ENCODE results near the gene IQGAP2.
"Not testable (repeated sequence)": the region's sequence is repeated elsewhere in the genome, so short reads cannot be mapped to it uniquely, and the experiment has no call there.

Gene IQGAP2

GRCh38 chr5:76723266-76723665 is 320.2 kb downstream of the IQGAP2 start:
- H3K9me3 ChIP-seq (ENCODE audit: low read length) = no peaks in the 10 kb centered on the region
- H3K27me3 ChIP-seq (ENCODE audit: control insufficient read depth in 1 of 2, insufficient read depth in 2 of 2, low read length in 2 of 2) = no peaks in the 10 kb centered on the region
- H3K9ac ChIP-seq (ENCODE audit: low read length) = no peak overlapping the region
- H3K4me3 ChIP-seq (ENCODE audit: low read depth in 1 of 2, low read length in 2 of 2) = no peak overlapping the region
- no peaks in the 10 kb centered on the region for H3K36me3 ChIP-seq (ENCODE audit: insufficient read depth, low read length)
- H3K4me1 ChIP-seq (ENCODE audit: insufficient read depth, low read length) = no peaks in the 10 kb centered on the region
- no peak overlapping the region for H3K27ac ChIP-seq (ENCODE audit: low read depth, low read length)

GRCh38 chr5:76723906-76724305 is 320.8 kb downstream of the IQGAP2 start:
- Histone ChIP-seq H3K27me3 (ENCODE audit: control insufficient read depth in 1 of 2, insufficient read depth in 2 of 2, low read length in 2 of 2) (no peaks in the 10 kb centered on the region), H3K9ac (ENCODE audit: low read length) (no peak overlapping the region), H3K4me3 (ENCODE audit: low read depth in 1 of 2, low read length in 2 of 2) (no peak overlapping the region), H3K36me3 (ENCODE audit: insufficient read depth, low read length) (no peaks in the 10 kb centered on the region), H3K9me3 (ENCODE audit: low read length) (no peaks in the 10 kb centered on the region), H3K27ac (ENCODE audit: low read depth, low read length) (no peak overlapping the region), H3K4me1 (ENCODE audit: insufficient read depth, low read length) (no peaks in the 10 kb centered on the region)

DNA sequence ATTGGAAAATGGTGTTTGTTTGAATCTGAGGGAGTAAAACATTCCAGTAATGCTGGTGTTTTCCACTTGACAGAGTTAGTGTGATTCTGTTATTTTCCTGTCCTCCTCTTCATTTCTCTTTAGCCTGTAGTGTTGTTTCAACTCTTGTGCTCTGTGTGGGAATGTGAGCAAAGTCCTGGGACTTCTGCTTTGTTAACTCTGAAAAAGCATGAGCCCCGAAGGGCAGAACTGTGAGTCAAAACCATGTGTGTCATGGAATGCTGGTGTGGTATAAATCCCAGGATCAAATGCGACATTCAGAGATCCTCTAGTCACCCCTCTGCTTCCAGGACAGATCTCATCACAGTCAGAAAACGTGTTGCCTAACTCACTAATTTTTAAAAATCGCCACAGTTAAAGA is 321.8 kb downstream of the IQGAP2 start:
- Histone ChIP-seq H3K27ac (ENCODE audit: low read depth, low read length) (no peak overlapping the region), H3K36me3 (ENCODE audit: insufficient read depth, low read length) (no peaks in the 10 kb centered on the region), H3K27me3 (ENCODE audit: control insufficient read depth in 1 of 2, insufficient read depth in 2 of 2, low read length in 2 of 2) (no peaks in the 10 kb centered on the region), H3K9me3 (ENCODE audit: low read length) (peaks cover under 1% of the 10 kb centered on the region), H3K4me3 (ENCODE audit: low read depth in 1 of 2, low read length in 2 of 2) (no peak overlapping the region), H3K4me1 (ENCODE audit: insufficient read depth, low read length) (no peaks in the 10 kb centered on the region), H3K9ac (ENCODE audit: low read length) (no peak overlapping the region)

- Histone ChIP-seq H3K27me3 (ENCODE audit: control insufficient read depth in 1 of 2, insufficient read depth in 2 of 2, low read length in 2 of 2) (no peaks in the 10 kb centered on the region), H3K9ac (ENCODE audit: low read length) (no peak overlapping the region), H3K4me1 (ENCODE audit: insufficient read depth, low read length) (no peaks in the 10 kb centered on the region), H3K9me3 (ENCODE audit: low read length) (peaks cover 8% of the 10 kb centered on the region), H3K4me3 (ENCODE audit: low read depth in 1 of 2, low read length in 2 of 2) (no peak overlapping the region), H3K36me3 (ENCODE audit: insufficient read depth, low read length) (no peaks in the 10 kb centered on the region), H3K27ac (ENCODE audit: low read depth, low read length) (no peak overlapping the region)
These were observed 325.9 kb downstream of the IQGAP2 start for GRCh38 chr5:76728965-76729364.

- Histone ChIP-seq H3K4me1 (ENCODE audit: insufficient read depth, low read length) (no peaks in the 10 kb centered on the region), H3K27ac (ENCODE audit: low read depth, low read length) (no peak overlapping the region), H3K9ac (ENCODE audit: low read length) (no peak overlapping the region), H3K36me3 (ENCODE audit: insufficient read depth, low read length) (no peaks in the 10 kb centered on the region), H3K27me3 (ENCODE audit: control insufficient read depth in 1 of 2, insufficient read depth in 2 of 2, low read length in 2 of 2) (no peaks in the 10 kb centered on the region), H3K9me3 (ENCODE audit: low read length) (peaks cover 8% of the 10 kb centered on the region), H3K4me3 (ENCODE audit: low read depth in 1 of 2, low read length in 2 of 2) (no peak overlapping the region)
These were observed 326.5 kb downstream of the IQGAP2 start for GRCh38 chr5:76729373-76730290.

- H3K4me1 ChIP-seq (ENCODE audit: insufficient read depth, low read length) = no peaks in the 10 kb centered on the region
- H3K9me3 ChIP-seq (ENCODE audit: low read length) = peaks cover 8% of the 10 kb centered on the region
- no peak overlapping the region for H3K4me3 ChIP-seq (ENCODE audit: low read depth in 1 of 2, low read length in 2 of 2)
- no peak overlapping the region for H3K9ac ChIP-seq (ENCODE audit: low read length)
- H3K36me3 ChIP-seq (ENCODE audit: insufficient read depth, low read length) = no peaks in the 10 kb centered on the region
- H3K27me3 ChIP-seq (ENCODE audit: control insufficient read depth in 1 of 2, insufficient read depth in 2 of 2, low read length in 2 of 2) = no peaks in the 10 kb centered on the region
- no peak overlapping the region for H3K27ac ChIP-seq (ENCODE audit: low read depth, low read length)
These were observed 329.4 kb downstream of the IQGAP2 start for GRCh38 chr5:76732405-76733048.

DNA sequence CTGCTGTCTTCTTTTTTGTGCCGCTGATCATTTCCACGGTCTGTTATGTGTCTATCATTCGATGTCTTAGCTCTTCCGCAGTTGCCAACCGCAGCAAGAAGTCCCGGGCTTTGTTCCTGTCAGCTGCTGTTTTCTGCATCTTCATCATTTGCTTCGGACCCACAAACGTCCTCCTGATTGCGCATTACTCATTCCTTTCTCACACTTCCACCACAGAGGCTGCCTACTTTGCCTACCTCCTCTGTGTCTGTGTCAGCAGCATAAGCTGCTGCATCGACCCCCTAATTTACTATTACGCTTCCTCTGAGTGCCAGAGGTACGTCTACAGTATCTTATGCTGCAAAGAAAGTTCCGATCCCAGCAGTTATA is 329.9 kb downstream of the IQGAP2 start:
- H3K4me1 ChIP-seq (ENCODE audit: insufficient read depth, low read length) = no peaks in the 10 kb centered on the region
- no peaks in the 10 kb centered on the region for H3K36me3 ChIP-seq (ENCODE audit: insufficient read depth, low read length)
- H3K9ac ChIP-seq (ENCODE audit: low read length) = no peak overlapping the region
- H3K4me3 ChIP-seq (ENCODE audit: low read depth in 1 of 2, low read length in 2 of 2) = no peak overlapping the region
- H3K9me3 ChIP-seq (ENCODE audit: low read length) = peaks cover 8% of the 10 kb centered on the region
- no peaks in the 10 kb centered on the region for H3K27me3 ChIP-seq (ENCODE audit: control insufficient read depth in 1 of 2, insufficient read depth in 2 of 2, low read length in 2 of 2)
- H3K27ac ChIP-seq (ENCODE audit: low read depth, low read length) = no peak overlapping the region

- H3K27ac ChIP-seq (ENCODE audit: low read depth, low read length) = no peak overlapping the region
- no peaks in the 10 kb centered on the region for H3K9me3 ChIP-seq (ENCODE audit: low read length)
- H3K36me3 ChIP-seq (ENCODE audit: insufficient read depth, low read length) = no peaks in the 10 kb centered on the region
- no peaks in the 10 kb centered on the region for H3K27me3 ChIP-seq (ENCODE audit: control insufficient read depth in 1 of 2, insufficient read depth in 2 of 2, low read length in 2 of 2)
- no peak overlapping the region for H3K9ac ChIP-seq (ENCODE audit: low read length)
- H3K4me1 ChIP-seq (ENCODE audit: insufficient read depth, low read length) = no peaks in the 10 kb centered on the region
- H3K4me3 ChIP-seq (ENCODE audit: low read depth in 1 of 2, low read length in 2 of 2) = no peak overlapping the region
These were observed 332.9 kb downstream of the IQGAP2 start for GRCh38 chr5:76735762-76736545.

DNA sequence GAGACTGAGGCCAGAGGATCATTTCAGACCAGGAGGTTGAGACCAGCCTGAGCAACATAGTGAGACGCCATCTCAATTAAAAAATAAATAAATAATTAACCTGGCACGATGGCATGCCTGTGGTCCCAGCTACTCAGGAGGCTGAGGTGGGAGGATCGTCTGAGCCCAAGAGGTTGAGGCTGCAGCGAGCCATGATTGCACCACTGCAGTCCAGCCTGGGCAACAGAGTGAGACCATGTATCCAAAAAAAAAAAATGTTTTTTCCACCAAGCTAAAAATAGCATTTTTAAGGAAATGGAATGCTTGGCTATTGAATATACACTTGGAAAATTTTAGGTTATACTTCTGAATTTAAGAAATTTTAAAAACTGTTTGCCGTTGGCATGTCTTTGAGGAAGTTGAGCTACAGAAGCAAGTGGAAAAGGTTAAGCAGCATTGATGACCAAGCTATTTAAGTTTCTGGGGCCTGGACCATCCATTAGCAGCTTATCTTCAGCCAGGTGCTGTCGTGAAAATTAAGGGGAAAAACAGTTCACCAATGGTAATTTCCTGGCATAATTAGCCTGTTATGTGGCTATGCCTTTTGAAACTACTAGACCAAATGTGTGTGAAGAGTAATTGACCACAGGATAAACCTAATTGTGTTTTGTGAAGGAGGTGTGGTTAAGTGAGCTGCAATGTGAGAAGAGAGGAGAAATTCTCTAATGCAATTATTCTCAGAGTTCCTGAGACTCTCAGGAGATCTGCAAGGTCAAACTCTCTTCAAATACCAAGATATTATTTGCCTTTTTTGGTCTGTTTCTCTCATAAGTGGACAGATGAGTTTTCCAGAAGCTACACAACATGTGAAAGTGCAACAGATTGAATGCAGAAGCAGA is 333.8 kb downstream of the IQGAP2 start:
- H3K4me3 ChIP-seq (ENCODE audit: low read depth in 1 of 2, low read length in 2 of 2) = no peak overlapping the region
- no peaks in the 10 kb centered on the region for H3K4me1 ChIP-seq (ENCODE audit: insufficient read depth, low read length)
- H3K36me3 ChIP-seq (ENCODE audit: insufficient read depth, low read length) = no peaks in the 10 kb centered on the region
- no peak overlapping the region for H3K9ac ChIP-seq (ENCODE audit: low read length)
- no peak overlapping the region for H3K27ac ChIP-seq (ENCODE audit: low read depth, low read length)
- H3K27me3 ChIP-seq (ENCODE audit: control insufficient read depth in 1 of 2, insufficient read depth in 2 of 2, low read length in 2 of 2) = no peaks in the 10 kb centered on the region
- H3K9me3 ChIP-seq (ENCODE audit: low read length) = no peaks in the 10 kb centered on the region

DNA sequence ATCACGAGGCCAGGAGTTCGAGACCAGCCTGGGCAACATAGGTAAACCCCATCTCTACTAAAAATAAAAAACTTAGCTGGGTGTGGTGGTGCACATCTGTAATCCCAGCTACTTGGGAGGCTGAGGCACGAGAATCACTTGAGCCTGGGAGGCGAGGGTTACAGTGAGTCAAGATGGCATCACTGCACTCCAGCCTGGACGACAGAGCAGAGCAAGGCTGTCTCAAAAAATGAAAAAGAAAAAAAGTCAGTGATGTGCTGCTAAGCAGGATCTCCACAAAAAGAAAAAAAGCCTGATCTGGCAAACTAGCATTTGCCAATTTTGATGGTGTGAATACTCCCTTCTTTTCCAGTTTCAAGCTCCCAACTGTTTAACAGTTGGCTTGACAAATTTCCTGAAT is 334.8 kb downstream of the IQGAP2 start:
- no peak overlapping the region for H3K4me3 ChIP-seq (ENCODE audit: low read depth in 1 of 2, low read length in 2 of 2)
- H3K27ac ChIP-seq (ENCODE audit: low read depth, low read length) = no peak overlapping the region
- no peaks in the 10 kb centered on the region for H3K36me3 ChIP-seq (ENCODE audit: insufficient read depth, low read length)
- H3K4me1 ChIP-seq (ENCODE audit: insufficient read depth, low read length) = no peaks in the 10 kb centered on the region
- H3K9me3 ChIP-seq (ENCODE audit: low read length) = no peaks in the 10 kb centered on the region
- H3K27me3 ChIP-seq (ENCODE audit: control insufficient read depth in 1 of 2, insufficient read depth in 2 of 2, low read length in 2 of 2) = no peaks in the 10 kb centered on the region
- H3K9ac ChIP-seq (ENCODE audit: low read length) = no peak overlapping the region

DNA sequence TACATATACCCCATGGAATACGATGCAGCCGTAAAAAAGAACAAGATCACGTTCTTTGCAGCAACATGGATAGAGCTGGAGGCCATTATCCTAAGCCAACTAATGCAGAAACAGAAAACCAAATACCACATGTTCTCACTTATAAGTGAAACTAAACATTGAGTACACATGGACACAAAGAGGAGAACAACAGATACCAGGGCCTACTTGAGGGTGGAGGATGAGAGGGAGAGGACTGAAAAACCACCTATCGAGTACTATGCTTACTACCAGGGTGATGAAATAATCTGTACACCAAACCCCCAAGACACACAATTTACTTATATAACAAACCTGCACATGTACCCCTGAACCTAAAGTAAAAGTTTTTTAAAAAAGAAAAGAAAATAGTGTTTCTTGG is 338.4 kb downstream of the IQGAP2 start:
- not testable (repeated sequence) for H3K4me3 ChIP-seq (ENCODE audit: low read depth in 1 of 2, low read length in 2 of 2); H3K4me1 ChIP-seq (ENCODE audit: insufficient read depth, low read length); H3K27ac ChIP-seq (ENCODE audit: low read depth, low read length); H3K9ac ChIP-seq (ENCODE audit: low read length); H3K9me3 ChIP-seq (ENCODE audit: low read length); H3K27me3 ChIP-seq (ENCODE audit: control insufficient read depth in 1 of 2, insufficient read depth in 2 of 2, low read length in 2 of 2); H3K36me3 ChIP-seq (ENCODE audit: insufficient read depth, low read length)
